Measurements from ENCODE around the gene NMNAT2.

- TF ChIP-seq, protein P1, sequence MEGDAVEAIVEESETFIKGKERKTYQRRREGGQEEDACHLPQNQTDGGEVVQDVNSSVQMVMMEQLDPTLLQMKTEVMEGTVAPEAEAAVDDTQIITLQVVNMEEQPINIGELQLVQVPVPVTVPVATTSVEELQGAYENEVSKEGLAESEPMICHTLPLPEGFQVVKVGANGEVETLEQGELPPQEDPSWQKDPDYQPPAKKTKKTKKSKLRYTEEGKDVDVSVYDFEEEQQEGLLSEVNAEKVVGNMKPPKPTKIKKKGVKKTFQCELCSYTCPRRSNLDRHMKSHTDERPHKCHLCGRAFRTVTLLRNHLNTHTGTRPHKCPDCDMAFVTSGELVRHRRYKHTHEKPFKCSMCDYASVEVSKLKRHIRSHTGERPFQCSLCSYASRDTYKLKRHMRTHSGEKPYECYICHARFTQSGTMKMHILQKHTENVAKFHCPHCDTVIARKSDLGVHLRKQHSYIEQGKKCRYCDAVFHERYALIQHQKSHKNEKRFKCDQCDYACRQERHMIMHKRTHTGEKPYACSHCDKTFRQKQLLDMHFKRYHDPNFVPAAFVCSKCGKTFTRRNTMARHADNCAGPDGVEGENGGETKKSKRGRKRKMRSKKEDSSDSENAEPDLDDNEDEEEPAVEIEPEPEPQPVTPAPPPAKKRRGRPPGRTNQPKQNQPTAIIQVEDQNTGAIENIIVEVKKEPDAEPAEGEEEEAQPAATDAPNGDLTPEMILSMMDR (conservative IDR thresholded peaks at IDR 0.05; ENCODE audit: low read depth, low read length): no peak
- no peak for TF ChIP-seq EZH2 (IDR thresholded peaks at IDR 0.05; ENCODE audit: borderline replicate concordance, low read depth, low read length, poor library complexity, severe bottlenecking)
These were observed 102.0 kb downstream of the NMNAT2 start for GRCh38 chr1:183315991-183316758.
